ENCODE results near the gene KRTAP1-3.
"Not testable (repeated sequence)": the region's sequence is repeated elsewhere in the genome, so short reads cannot be mapped to it uniquely, and the experiment has no call there.

KRTAP1-3 gene

GRCh38 chr17:41052566-41052965, 17.9 kb upstream of the KRTAP1-3 start:
- no peak for DNase-seq

DNA sequence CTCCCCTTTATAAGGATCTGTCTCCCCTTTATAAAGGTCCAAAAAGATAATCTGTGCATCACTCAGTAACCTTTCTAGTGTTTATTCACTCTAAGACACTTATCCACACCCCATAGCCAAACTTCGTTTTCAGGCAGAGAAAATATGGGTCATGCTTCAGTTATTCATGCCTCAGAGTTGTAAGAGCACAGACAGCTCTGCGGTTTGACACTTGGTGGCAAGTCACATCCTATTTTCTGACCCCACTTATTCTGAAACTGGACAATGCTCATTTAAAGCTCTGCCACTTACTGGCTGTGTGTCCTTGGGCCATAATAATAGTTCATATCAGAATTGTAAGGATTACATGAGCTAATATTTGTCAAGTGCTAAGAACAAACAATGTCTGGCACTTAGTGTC, 14.4 kb upstream of the KRTAP1-3 start:
- no peak for DNase-seq

GRCh38 chr17:41048441-41048840, 13.8 kb upstream of the KRTAP1-3 start:
- no peak for DNase-seq

- not testable (repeated sequence) for DNase-seq
Measured at GRCh38 chr17:41046735-41047465, 12.2 kb upstream of the KRTAP1-3 start, which contains the start of gene KRTAP2-1. Gene KRTAP2-1, minus strand, starts transcription at chr17:41047316. Its CDS starts 49 bp downstream, at chr17:41047267.

DNA sequence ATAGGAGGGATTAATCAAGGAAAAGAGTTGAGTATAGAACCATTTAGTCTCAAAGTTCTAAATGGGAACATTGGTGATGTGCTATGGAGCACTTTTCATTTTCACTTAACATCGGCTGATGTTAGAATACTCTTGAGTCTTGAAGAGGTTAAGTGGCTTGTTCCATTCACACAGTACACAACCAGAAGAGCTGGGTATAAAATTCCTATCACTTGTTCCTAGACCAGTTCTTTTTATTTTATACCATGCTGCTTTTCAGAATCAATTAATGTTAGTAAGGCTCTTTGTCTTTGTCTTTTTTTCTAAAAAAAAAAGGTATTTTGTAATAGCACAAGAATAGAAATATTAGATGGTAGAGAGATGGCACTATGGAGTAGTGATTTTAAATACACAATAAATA, 8.3 kb upstream of the KRTAP1-3 start:
- DNase-seq, result no peak

GRCh38 chr17:41040783-41041571, 6.3 kb upstream of the KRTAP1-3 start, which contains the start of gene KRTAP1-1:
Gene KRTAP1-1, minus strand, starts transcription at chr17:41041450. Its CDS starts 53 bp downstream, at chr17:41041397.
- not testable (repeated sequence) for DNase-seq

- no peak for DNase-seq
Measured at GRCh38 chr17:41037853-41038350, 3.2 kb upstream of the KRTAP1-3 start.

DNA sequence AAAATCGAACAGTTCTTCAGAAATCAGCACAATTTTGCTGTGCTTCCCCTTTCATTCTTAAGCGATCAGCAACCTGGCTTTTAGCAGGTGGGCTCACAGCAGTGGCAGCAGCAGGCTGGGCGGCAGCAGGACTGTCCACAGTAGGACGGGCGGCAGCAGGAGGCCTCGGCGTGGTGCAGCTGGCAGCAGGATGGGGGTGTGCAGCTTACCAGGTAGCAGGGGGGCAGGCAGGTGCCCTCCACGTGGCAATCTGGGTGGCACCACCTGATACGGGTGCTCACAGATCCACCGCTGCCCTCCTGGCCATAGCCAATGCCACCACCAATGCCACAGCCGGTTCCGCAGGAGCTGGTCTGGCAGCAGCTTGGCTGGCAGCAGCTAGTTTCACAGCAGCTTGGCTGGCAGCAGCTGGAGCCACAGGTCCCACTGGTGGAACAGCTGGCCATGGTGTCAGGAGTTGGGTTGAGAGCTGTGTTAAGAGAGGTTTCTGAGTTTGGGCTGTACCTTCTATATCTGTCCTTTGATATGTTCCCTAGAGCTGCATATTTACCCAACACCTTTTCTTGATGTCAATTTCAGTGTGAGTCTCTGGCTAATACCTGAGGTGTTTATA, 4.9 kb downstream of the KRTAP1-3 start, which contains the start of gene KRTAP1-4:
Gene KRTAP1-4, minus strand, starts transcription at position 563 of the 613 bp plus-strand sequence. Its CDS starts 117 bp downstream, at position 446.
- no peak for DNase-seq

GRCh38 chr17:41026715-41027471, 7.8 kb downstream of the KRTAP1-3 start, which contains the start of gene KRTAP1-5:
Gene KRTAP1-5, minus strand, starts transcription at chr17:41027208. Its CDS starts 53 bp downstream, at chr17:41027155.
- no peak for DNase-seq

DNA sequence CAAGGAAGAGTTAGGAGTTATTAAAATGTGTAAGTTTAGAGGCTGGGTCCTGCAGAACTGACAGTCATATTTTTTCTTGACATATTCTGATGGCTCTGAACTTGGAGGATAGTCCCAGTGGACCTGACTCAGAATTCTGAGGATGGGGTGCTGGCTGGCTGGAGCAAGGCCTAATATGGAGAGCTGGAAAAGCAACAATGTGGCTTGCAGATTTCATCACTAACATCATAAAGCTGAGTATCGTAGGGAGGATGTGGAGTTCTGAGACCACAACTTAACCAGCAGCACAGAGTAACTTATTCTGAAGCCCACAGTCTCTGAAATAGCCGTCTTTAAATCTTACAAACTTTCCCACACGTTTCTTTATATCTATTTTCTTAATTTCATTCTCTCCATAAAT, 10.0 kb downstream of the KRTAP1-3 start:
- DNase-seq, result no peak

DNA sequence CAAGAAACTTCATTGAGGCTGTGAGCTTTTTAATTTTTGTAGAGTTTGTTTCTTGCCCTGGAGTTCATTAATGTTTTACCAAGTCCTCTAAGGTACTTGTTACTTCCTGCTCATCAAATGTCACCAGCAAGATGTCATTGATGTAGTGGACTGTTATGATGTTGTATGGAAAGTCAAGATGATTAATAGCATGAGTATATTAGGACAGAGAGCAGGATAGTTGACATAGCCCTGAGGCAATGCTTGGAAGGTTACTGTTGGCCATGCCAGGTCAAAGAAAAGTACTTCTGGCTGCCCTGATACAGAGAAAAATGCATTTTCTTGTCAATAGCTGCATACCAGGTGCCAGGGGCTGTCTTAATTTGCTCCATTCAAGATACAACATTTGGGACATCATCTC, 14.3 kb downstream of the KRTAP1-3 start:
- no peak for DNase-seq

DNA sequence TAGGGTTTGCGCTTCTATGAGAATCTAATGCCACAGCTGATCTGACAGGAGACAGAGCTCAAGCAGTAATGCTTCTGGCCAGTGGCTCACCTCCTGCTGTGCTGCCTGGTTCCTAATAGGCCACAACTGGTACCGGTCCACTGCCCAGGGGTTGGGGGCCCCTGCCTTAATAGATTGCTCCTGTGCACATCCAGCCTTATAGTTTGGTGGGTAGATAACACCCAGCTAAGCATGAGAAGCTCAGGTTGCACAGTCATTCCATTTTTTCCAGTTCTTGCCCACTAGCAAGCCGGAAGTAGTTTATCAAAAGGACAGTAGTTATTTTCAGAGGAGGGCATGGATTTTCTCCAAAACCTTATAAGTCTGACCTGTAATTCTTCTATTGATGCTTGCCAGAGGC, 15.3 kb downstream of the KRTAP1-3 start:
- no peak for DNase-seq

- DNase-seq, result no peak
Measured at GRCh38 chr17:41018541-41018940, 16.1 kb downstream of the KRTAP1-3 start.

- no peak for DNase-seq
Measured at GRCh38 chr17:41016578-41017215, 18.0 kb downstream of the KRTAP1-3 start.

DNA sequence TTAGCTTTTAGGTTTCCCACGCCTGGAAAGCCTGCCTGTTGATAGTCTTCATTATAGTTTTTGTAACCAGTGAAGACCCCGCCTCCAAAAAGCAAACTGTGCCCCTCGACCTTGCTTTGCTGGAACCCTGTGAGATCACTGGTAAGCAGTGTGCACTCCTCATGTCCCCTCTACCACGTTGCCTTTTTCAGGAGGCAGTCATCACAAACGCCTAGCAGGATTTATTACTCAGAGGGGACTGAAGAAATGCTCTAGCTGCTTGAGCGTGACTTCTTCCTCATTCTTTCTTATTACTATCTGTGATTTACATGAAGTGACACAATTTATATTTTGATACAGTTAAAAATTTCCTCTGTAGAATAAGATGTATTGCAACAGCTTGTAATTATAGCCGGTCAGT, 19.2 kb downstream of the KRTAP1-3 start:
- no peak for DNase-seq

GRCh38 chr17:41013606-41014005, 21.1 kb downstream of the KRTAP1-3 start:
- no peak for DNase-seq

- no peak for DNase-seq
Measured at GRCh38 chr17:41013181-41013580, 21.5 kb downstream of the KRTAP1-3 start.

- DNase-seq, result no peak
Measured at GRCh38 chr17:41012326-41013120, 22.2 kb downstream of the KRTAP1-3 start.

DNA sequence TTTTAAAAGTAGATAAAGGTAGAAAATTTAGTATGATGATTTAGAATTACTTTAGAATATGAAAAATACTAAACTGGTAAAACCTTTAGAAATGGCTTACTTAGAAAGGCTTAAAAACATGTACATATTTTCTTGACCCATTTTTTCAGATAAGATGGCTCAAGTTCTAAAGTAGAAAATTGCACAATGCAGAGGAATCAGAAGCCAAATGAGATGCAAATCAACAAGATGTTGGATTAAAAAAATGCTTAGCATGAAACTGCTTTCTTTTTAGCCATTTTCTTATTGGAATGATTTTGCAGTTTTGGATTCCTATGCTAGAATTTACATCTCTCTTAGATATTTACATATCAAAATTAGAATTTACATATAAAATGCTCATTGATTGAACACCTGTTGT, 24.2 kb downstream of the KRTAP1-3 start:
- DNase-seq, result no peak

- no peak for DNase-seq
Measured at GRCh38 chr17:41009936-41010335, 24.7 kb downstream of the KRTAP1-3 start.

DNA sequence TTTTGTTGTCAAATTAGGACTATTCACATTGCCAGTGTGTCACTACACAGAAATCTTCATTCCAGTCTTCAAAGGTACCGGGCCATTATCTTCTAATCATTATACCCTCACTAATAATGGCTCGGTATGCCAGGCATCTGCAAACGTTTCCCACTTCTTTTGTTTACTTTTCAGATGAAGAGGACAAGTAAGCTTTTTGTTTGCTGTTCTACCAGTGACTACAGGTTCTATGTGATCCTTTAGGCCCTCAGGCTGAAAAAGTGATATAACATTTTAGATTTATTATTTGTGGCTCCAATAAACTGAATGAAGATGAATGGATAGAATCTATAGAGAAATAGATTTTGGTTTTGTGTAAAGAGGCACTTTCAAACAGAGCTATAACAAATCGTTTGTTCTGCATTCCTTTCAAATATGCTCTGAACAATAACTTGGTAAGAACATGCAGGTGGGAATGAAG, 25.3 kb downstream of the KRTAP1-3 start:
- DNase-seq, result no peak
